ENCODE data around the gene MEP1A.
"Not testable (repeated sequence)": the region's sequence is repeated elsewhere in the genome, so short reads cannot be mapped to it uniquely, and the experiment has no call there.

GRCh38 chr6:46834257-46834916, 41.2 kb downstream of the MEP1A start:
- not testable (repeated sequence) for TF ChIP-seq CTCF (IDR thresholded peaks at IDR 0.05); ZFX (IDR thresholded peaks at IDR 0.05; ENCODE audit: borderline replicate concordance)
